Measurements from ENCODE around the gene ITFG1. TPM values are rescaled to one million over a fixed set of nuclear protein-coding genes. Genes with fewer than 3 reads are reported as not detected.

Gene ITFG1
- total RNA-seq, 1 experiment from 2014 or later = 18.0 TPM

GRCh38 chr16:47506800-47507199, 45.9 kb upstream of the ITFG1 start:
- H4K91ac ChIP-seq (ENCODE audit: insufficient read length, low read depth, low read length) = no peak overlapping the region
- H3K4me1 ChIP-seq (ENCODE audit: insufficient read depth, low read length) = no peaks in the 10 kb centered on the region
- no peak overlapping the region for H2BK12ac ChIP-seq (ENCODE audit: insufficient read length, low read depth, low read length)
- Mint-ChIP-seq H3K4me1 (peaks cover 2% of the 10 kb centered on the region in 2 experiments; a peak in 2 of 4 replicates), H3K27ac (no peak overlapping the region), H3K4me3 (no peak overlapping the region), H3K27me3 (ENCODE audit: low read depth) (no peaks in the 10 kb centered on the region), H3K36me3 (ENCODE audit: insufficient read depth in 1 of 3, low read depth in 3 of 3) (peaks cover 0 to 16% (median 10%) of the 10 kb centered on the region in 3 experiments; a peak in 6 of 7 replicates), H3K9me3 (no peaks in the 10 kb centered on the region)
- H2BK120ac ChIP-seq (ENCODE audit: low read depth, low read length, poor library complexity, severe bottlenecking) = no peak overlapping the region
- no peak overlapping the region for H2BK5ac ChIP-seq (ENCODE audit: insufficient read length, low read length)
- TF ChIP-seq CTCF (conservative IDR thresholded peaks at IDR 0.05) = no peak
- H2BK15ac ChIP-seq (ENCODE audit: low read depth, low read length) = no peak overlapping the region
- no peak for DNase-seq
- H4K5ac ChIP-seq (ENCODE audit: insufficient read length, low read depth, low read length) = no peak overlapping the region
- no peak overlapping the region for H3T11ph ChIP-seq (ENCODE audit: low read length)
- no peak overlapping the region for H3K4ac ChIP-seq (ENCODE audit: low read depth, low read length)
- H3K79me1 ChIP-seq (ENCODE audit: insufficient read depth, low read depth, low read length, poor library complexity, severe bottlenecking) = no peaks in the 10 kb centered on the region
- no peak overlapping the region for H2BK20ac ChIP-seq (ENCODE audit: low read depth, low read length, poor library complexity, severe bottlenecking)
- no peak overlapping the region for H3K23ac ChIP-seq (ENCODE audit: insufficient read length, low read depth, low read length)
- no peaks in the 10 kb centered on the region for H3K27me3 ChIP-seq (ENCODE audit: insufficient read depth, low read length)
- H3K9ac ChIP-seq (ENCODE audit: extremely low read depth, insufficient read length, low read length) = no peak overlapping the region
- H2AFZ ChIP-seq (ENCODE audit: low read length) = no peak overlapping the region
- H3K56ac ChIP-seq (ENCODE audit: insufficient read length, low read depth, low read length) = no peak overlapping the region
- no CpG with 5 or more reads among the region's 2 CpGs for WGBS (ENCODE audit: extremely low coverage, insufficient read length, low lambda C conversion rate)
- H3K79me2 ChIP-seq (ENCODE audit: insufficient read depth, low read length) = no peaks in the 10 kb centered on the region
- H3K9me3 ChIP-seq (ENCODE audit: control insufficient read depth, low read depth, low read length) = no peaks in the 10 kb centered on the region
- H4K8ac ChIP-seq (replicated peaks; ENCODE audit: insufficient read length, low read depth, low read length) = no peak overlapping the region
- no peak overlapping the region for H3K27ac ChIP-seq (ENCODE audit: insufficient read length, low read depth, low read length)
- no peak overlapping the region for H3K14ac ChIP-seq (ENCODE audit: insufficient read depth, low read length)
- H2AK5ac ChIP-seq (ENCODE audit: insufficient read length, low read length) = no peak overlapping the region
- no peak overlapping the region for H3K18ac ChIP-seq (ENCODE audit: insufficient read length, low read depth, low read length)
- no peak overlapping the region for H3K4me2 ChIP-seq (ENCODE audit: insufficient read depth, insufficient read length, low read length)
- H4K20me1 ChIP-seq (ENCODE audit: control insufficient read depth, insufficient read depth, insufficient read length) = no peaks in the 10 kb centered on the region
- no peaks in the 10 kb centered on the region for H3K23me2 ChIP-seq (ENCODE audit: insufficient read length, low read depth, low read length, poor library complexity, severe bottlenecking)
